T-helper 1 cell treated with Interleukin-12 subunit alpha and Interleukin-12 subunit beta and Interleukin-4 antibody, amounts not matched to agents 30 μg/mL and 1 μg/mL, for 36 hours (primary cell): ENCODE data around the gene RAB6B.

Source experiments
- H3K27ac Mint-ChIP-seq: one replicate; pipeline ENCODE4 v1.8.0; 2021; ENCODE audit warnings: mild to moderate bottlenecking, mixed read lengths
- H3K27me3 Mint-ChIP-seq: one replicate; pipeline ENCODE4 v1.8.0; 2021; ENCODE audit warnings: low read depth, mixed read lengths
- H3K36me3 Mint-ChIP-seq: one replicate; pipeline ENCODE4 v1.8.0; 2021; ENCODE audit warnings: low read depth, mixed read lengths
- H3K4me1 Mint-ChIP-seq: one replicate; pipeline ENCODE4 v1.8.0; 2021; ENCODE audit warnings: low read depth, mixed read lengths
- H3K4me3 Mint-ChIP-seq: one replicate; pipeline ENCODE4 v1.8.0; 2021; ENCODE audit warnings: mild to moderate bottlenecking, moderate library complexity, mixed read lengths
- H3K9me3 Mint-ChIP-seq: one replicate; pipeline ENCODE4 v1.8.0; 2021; ENCODE audit warnings: mixed read lengths

The RAB6B gene

DNA sequence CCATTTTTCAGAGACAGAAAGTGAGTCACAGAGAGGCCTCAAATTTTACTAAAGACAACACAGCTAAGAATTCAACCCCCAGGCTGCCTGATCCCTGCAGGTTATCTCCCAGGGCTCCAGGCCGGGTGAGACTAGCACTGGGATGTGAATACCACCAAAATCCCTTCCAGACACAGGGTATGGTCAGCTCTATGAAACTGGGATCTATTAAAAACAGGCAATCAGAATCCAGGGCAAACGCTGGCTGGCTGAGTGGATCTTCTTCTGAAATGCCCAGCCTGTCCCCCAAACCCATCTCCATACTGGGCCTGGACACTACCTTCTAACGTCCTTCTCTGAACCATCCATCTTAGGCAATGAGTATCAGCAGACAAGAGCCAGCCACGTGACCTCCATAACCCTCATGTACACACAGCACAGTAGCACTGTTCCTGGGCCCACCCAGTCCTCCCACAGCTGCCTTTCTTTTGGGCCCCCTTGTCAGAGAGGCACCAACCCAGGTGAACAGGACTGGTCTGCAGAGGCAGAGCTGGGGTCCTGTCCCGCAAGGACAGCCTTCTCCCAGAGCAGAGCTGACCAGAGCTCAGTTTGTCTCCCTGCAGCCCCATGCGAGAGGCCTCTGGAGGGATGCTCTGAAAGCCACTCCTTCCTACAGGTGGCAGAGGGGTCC lies 1.9 kb downstream of the RAB6B start:
- Mint-ChIP-seq H3K4me3 (no peak overlapping the region), H3K27me3 (peaks cover 56% of the 10 kb centered on the region), H3K27ac (no peak overlapping the region), H3K4me1 (peaks cover 1% of the 10 kb centered on the region), H3K36me3 (no peaks in the 10 kb centered on the region), H3K9me3 (no peaks in the 10 kb centered on the region)

DNA sequence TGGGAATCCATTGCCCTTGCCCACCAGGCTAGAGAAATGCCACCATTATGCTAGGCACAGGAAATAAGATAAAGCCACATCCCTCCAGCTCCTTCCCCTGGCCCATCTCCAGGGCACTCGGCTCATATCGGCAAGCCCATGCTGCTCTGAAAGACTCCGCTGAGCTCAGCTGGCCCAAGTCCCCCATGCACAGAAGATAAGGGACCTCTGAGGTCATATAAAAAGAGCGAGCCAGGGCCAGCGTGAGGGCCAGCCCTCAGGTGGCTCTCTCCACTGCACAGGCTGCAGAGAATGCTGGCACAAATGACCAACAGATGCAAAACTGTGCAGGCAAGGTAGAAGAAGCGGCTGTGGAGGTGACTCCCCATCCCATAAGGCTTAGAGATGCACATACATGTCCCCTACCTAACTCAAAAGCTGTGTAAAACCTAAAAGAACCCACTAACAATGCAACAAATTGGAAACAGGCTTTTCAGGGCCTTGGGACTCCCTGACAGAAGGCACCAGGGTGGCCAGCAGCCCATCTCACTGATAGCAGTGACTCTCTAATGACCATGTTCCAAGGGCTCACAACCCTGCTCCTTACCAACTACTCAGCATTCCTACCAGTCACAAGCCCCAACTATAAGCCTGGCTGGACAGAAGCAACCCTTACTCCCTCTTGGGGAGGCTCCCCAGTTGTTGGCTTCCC lies 3.0 kb downstream of the RAB6B start:
- Mint-ChIP-seq H3K4me3 (no peak overlapping the region), H3K36me3 (no peaks in the 10 kb centered on the region), H3K27me3 (peaks cover 50% of the 10 kb centered on the region), H3K9me3 (no peaks in the 10 kb centered on the region), H3K4me1 (peaks cover 1% of the 10 kb centered on the region), H3K27ac (no peak overlapping the region)

DNA sequence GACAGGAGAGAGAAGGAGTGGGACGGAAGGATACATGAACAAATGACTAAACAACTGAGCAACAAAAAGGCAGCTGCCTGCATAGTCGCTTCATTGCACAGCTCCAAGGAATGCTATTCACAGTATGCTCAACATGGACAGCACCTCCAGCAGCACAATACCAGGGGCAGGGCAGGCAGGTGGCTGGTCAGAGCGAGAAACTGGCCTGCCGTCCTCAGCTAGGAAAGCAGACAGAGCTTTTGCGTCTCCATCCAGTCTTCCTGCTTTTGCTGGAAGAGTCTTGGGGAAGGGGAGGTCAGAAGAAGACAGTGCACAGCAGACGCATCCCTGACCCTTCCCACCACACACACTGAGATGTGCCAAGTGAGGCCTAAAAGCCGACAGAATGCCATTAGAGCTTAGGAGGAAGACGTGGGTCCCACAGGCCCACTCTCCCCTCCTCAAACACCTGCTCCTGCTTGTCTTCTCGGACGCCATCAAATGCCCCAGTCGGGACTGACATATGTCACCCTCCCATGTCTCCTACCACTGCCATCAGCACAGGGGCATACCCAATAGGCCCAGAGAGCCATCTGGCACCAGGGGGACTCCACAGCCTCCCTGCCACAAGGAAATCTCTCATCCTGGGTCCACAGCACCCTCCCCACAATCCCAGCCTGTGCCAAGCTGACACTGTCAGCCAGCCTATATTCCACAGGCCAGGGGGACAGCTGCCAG lies 3.9 kb downstream of the RAB6B start:
- H3K4me3 Mint-ChIP-seq: no peak overlapping the region
- peaks cover 42% of the 10 kb centered on the region for H3K27me3 Mint-ChIP-seq
- no peaks in the 10 kb centered on the region for H3K9me3 Mint-ChIP-seq
- H3K27ac Mint-ChIP-seq: no peak overlapping the region
- peaks cover 1% of the 10 kb centered on the region for H3K4me1 Mint-ChIP-seq
- H3K36me3 Mint-ChIP-seq: no peaks in the 10 kb centered on the region

DNA sequence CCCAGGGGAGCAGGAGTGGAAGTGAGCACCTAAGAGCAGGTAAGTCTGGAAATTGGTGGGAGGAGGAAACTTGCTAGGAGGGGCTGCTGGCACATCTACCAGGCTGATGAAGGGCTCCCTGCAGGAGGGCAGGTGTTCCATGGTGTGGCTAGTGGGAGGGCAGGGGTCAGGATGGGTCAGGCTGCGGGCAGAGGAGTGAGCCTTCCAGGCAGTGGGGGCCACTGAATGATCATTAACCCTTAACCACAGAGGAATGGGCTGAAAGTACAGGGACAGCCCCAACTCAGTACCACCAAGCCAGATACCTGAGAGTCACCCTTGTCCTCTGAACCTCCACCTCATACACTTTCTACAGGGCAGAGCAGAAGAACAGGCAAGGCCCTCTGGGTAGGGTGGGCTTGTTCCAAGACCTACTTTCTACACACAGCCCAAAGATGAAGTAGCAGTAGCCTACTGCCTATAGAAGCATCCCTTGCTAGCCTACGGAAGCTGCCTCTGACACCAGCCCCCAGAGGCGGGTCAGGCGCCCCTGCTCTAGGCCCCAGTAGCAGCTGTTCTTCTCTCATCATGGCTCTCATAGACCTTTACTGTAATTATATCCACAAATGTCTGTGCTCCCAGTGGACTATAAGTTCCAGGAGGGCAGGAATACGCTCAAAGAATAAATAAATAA lies 4.6 kb downstream of the RAB6B start:
- Mint-ChIP-seq H3K36me3 (no peaks in the 10 kb centered on the region), H3K4me3 (no peak overlapping the region), H3K4me1 (peaks cover 1% of the 10 kb centered on the region), H3K9me3 (no peaks in the 10 kb centered on the region), H3K27ac (no peak overlapping the region), H3K27me3 (peaks cover 34% of the 10 kb centered on the region)

DNA sequence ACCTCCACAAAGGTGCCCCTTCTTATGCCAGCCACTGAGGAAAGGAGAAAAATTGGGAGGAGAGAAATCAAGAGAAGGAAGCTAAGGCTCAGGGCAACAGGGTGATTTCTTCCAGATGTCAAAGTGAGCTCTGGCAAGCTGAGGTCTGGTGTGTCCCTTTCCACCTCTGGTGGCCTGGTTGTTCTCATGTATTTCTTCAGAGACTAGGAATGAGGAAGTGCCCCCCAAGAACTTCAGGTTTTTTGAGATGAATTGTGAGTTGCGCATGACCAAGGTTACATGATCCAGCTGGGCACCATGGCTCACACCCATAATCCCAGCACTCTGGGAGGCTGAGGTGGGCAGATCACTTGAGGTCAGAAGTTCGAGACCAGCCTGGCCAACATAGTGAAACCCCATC lies 5.6 kb downstream of the RAB6B start:
- Mint-ChIP-seq H3K4me1 (no peaks in the 10 kb centered on the region), H3K9me3 (no peaks in the 10 kb centered on the region), H3K27me3 (peaks cover 28% of the 10 kb centered on the region), H3K27ac (no peak overlapping the region), H3K4me3 (no peak overlapping the region), H3K36me3 (no peaks in the 10 kb centered on the region)

DNA sequence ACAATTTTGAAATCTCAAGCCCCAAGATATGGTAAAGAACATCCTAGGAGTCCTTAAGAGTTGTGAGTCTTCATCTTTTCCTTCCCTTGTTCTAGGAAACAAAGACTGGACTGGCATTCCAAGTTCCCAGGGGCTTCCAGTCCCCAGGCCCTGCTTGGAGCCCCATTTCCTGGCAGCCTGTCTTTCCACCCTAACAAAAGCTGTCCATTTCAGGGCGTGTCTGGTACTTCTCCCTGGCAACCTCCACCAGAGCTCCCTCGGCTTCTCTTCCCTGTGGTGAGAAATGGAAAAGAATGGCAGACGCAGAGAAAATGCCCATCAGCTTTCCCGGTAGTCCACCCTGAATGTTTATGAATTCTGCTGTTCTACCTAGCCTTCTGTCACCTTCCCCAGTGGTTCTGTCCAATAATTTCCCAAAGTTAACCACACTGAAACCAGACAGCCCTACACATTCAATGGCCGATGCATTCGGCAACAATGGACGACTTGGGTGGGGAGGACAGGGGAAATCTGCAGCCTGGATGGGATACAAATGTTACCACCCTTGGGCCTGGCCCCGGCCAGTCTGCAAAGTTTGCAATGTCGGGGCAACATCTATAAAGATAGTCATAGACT lies 6.8 kb downstream of the RAB6B start:
- H3K27me3 Mint-ChIP-seq: peaks cover 19% of the 10 kb centered on the region
- no peak overlapping the region for H3K27ac Mint-ChIP-seq
- H3K4me1 Mint-ChIP-seq: no peaks in the 10 kb centered on the region
- no peaks in the 10 kb centered on the region for H3K36me3 Mint-ChIP-seq
- no peaks in the 10 kb centered on the region for H3K9me3 Mint-ChIP-seq
- no peak overlapping the region for H3K4me3 Mint-ChIP-seq

DNA sequence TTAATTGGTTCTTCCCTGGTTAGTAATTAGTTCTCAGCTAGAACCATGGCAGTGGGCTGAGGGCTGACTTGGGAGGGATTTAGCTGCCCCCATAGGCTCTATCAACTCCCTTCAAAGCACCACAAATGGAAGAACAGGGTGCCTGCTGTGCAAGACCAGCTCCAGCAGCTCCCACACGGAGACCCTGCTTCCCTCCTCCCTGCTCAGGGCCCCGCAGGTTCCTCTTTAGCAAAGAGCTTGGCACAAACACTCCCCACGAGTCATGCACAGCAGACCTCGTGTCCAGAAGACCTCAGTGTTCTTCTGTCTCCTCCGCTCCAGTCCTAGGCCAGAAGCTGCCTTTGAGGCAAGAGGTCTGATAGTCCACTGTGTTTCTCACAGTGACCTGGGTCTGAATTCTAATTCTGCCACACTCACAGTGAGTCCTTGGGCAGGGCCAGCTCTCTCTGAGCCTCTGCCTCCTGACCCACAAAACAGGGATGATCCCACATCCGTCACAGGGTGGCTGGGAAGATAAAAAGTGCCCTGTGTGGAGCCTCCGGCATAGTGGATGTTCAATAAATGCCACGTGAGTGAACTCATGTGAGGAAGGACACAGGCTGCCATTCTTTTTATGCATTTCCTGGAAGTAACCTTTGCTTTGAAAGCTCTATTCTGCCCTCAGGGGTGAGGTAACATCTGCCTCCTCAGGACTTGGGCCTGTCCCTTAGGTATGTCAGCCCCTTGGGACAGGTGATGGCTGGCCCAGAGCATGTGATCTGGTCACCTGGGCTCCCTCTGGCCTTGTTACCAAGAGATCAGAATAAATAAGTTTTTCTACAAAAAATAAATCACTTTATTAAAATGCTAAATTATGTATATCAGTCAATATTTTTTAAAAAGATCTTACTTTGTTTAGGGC lies 7.6 kb downstream of the RAB6B start:
- Mint-ChIP-seq H3K4me3 (no peak overlapping the region), H3K4me1 (no peaks in the 10 kb centered on the region), H3K27ac (no peak overlapping the region), H3K36me3 (no peaks in the 10 kb centered on the region), H3K27me3 (peaks cover 11% of the 10 kb centered on the region), H3K9me3 (no peaks in the 10 kb centered on the region)

DNA sequence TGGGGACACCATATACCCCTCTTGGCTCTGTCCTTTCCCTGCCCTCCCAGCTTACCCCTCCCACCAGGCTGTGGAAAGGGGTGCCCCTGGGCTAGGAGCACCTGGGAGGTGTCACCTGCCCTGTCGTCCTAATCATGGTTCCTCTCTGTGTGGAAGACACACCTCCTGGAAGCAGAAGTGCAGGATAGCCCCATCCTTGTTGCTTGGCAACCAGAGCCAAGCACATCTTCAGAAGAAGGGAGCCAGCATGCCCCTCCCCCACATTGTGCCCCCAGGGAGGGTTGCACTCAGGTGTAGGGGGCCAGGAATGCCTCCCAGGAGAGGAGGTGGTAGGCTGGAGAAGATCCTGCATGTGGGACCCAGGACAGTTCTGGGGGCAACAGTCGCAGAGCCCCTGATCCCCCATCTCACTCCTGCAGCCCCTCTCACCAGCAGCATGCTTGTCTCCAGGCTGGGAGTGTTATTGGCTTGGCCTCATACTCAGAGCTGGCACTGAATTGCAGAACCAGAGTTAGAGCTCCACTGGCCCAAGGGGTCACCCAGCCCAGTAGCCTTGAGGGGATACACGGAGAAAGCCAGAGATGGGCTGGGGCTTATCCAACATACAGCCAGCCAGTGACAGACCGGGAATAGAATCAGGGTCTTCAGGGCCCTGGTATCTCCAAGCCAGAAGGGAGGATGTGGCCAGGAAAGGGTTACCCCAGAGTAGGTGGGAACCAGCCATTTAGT lies 8.4 kb downstream of the RAB6B start:
- peaks cover 5% of the 10 kb centered on the region for H3K4me1 Mint-ChIP-seq
- H3K9me3 Mint-ChIP-seq: no peaks in the 10 kb centered on the region
- H3K27me3 Mint-ChIP-seq: peaks cover 5% of the 10 kb centered on the region
- H3K4me3 Mint-ChIP-seq: no peak overlapping the region
- H3K27ac Mint-ChIP-seq: no peak overlapping the region
- H3K36me3 Mint-ChIP-seq: no peaks in the 10 kb centered on the region

DNA sequence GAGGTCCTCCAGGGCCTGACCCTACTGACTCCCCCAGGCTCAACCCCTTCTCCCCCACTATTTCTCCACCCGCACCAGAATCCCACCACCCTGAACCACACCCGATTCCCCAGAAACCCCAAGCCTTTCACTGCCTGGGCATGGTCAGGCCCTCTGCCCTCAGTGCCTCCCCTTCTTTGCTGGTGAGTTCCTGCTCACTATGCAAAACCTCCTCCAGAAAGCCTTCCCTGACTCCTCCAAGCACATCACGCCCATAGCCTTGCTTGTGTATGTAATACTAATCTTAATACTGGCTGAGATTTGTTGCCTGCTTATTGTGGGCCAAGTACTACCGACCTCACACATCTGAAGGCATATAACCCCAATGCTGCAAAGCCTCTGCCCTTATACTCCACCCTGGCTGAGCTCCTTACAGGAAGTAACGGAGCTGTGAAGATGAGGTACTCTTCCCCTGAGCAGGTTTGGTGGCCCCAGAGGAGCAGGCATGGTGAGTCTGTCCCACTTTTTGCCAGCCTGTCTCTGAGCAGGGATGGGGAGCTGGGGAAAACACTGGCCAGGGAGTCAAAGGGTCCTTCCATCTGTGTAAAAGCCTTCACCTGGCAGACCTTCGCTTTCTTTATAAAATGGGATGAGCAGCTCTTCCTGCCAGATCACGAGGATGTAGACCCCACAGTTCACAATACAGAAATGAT lies 9.5 kb downstream of the RAB6B start:
- H3K4me1 Mint-ChIP-seq: peaks cover 11% of the 10 kb centered on the region
- H3K27ac Mint-ChIP-seq: no peak overlapping the region
- H3K4me3 Mint-ChIP-seq: no peak overlapping the region
- peaks cover 5% of the 10 kb centered on the region for H3K27me3 Mint-ChIP-seq
- no peaks in the 10 kb centered on the region for H3K36me3 Mint-ChIP-seq
- no peaks in the 10 kb centered on the region for H3K9me3 Mint-ChIP-seq

DNA sequence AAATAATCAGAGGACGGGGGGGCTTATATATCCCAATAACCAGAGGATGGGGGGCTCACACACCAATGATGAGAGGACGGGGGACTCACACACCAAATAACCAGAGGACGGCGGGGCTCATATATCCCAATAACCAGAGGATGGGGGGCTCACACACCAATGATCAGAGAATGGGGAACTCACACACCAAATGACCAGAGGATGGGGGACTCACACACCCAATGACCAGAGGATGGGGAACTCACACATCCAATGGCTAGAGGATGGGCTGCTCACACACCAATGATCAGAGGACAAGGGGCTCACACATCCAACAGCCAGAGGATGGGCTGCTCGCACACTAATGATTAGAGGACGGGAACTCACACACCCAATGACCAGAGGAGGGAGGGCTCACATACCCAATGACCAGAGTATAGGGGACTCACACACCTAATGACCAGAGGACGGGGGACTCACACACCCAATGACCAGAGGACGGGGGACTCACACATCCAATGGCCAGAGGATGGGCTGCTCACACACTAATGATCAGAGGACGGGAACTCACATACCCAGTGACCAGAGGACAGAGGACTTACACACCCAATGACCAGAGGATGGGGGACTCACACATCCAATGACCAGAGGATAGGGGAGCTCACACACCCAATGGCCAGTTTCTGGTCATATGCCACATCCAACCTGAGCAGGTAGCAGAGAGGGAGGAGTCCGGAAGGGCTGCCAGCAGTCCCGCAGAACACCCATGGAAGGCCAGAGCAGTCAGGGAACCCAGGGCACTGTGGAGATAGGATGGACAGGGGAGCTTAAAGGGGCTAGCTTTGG lies 10.6 kb downstream of the RAB6B start:
- Mint-ChIP-seq H3K27ac (no peak overlapping the region), H3K4me1 (peaks cover 11% of the 10 kb centered on the region), H3K9me3 (no peaks in the 10 kb centered on the region), H3K4me3 (no peak overlapping the region), H3K36me3 (no peaks in the 10 kb centered on the region), H3K27me3 (no peaks in the 10 kb centered on the region)

DNA sequence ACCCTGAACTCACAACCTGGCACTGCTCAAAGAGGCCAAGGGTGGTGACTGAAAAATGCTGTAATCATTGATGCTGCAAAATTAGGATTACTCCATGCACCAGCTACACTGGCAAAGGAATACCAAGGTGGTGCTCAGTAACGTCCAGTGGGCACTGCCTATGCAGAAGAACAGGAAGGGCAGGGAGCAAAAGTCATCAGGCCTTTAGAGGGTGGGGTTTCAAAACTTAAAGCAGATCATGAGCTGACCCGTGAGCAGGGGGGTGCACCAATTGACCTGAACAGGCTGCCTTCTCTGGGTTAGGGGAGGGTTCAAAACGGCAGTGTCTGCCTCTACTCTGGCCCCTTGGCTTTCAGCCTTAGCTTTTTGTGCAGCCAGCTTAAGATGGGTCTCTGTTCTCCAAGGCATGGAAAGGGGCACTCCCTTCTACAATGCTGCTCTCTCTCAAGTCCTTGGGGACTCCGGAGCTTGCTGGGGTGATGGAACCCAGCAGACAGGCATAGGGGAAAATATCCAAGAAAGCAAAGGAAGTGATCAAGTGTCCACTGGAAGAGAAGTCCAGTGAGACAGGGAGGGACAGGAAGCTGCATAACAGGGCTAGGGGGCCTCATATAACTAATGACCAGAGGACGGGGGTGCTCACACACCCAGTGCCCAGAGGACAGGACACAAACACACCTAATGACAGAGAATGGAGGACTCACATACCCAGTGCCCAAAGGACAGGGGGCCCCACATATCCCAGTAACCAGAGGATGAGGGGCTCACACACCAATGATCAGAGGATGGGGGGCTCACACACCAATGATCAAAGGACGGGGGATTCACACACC lies 11.4 kb downstream of the RAB6B start:
- Mint-ChIP-seq H3K4me1 (peaks cover 11% of the 10 kb centered on the region), H3K27me3 (no peaks in the 10 kb centered on the region), H3K27ac (no peak overlapping the region), H3K36me3 (no peaks in the 10 kb centered on the region), H3K4me3 (no peak overlapping the region), H3K9me3 (no peaks in the 10 kb centered on the region)
